ENCODE data around the gene DGKI. TPM values are rescaled to one million over a fixed set of nuclear protein-coding genes. Genes with fewer than 3 reads are reported as not detected.
"Not testable (repeated sequence)": the region's sequence is repeated elsewhere in the genome, so short reads cannot be mapped to it uniquely, and the experiment has no call there.

The DGKI gene
- total and polyA plus RNA-seq, 2 donors, result 0.14 to 0.33 TPM

- DNase-seq (ENCODE audit: low read depth in 6 of 9, low spot score in 9 of 9), result no peak
- H3K9me3 ChIP-seq (ENCODE audit: control insufficient read depth in 2 of 2, insufficient read depth in 1 of 2, low read length in 1 of 2), result no peaks in the 10 kb centered on the region
- H3K27ac ChIP-seq (ENCODE audit: low read depth in 1 of 2, low read length in 1 of 2), result no peak overlapping the region
- WGBS, result 88% methylated on average over 5 of the region's 5 CpGs
- no peak overlapping the region for H3K4me3 ChIP-seq (ENCODE audit: low read length in 2 of 2)
- no peaks in the 10 kb centered on the region for H3K27me3 ChIP-seq (ENCODE audit: control insufficient read depth in 2 of 2, insufficient read depth in 1 of 2, low read length in 1 of 2)
- no peaks in the 10 kb centered on the region for H3K36me3 ChIP-seq (ENCODE audit: control insufficient read depth in 2 of 2, insufficient read depth in 2 of 2, low read length in 1 of 2)
- no peaks in the 10 kb centered on the region for H3K4me1 ChIP-seq (ENCODE audit: control insufficient read depth in 2 of 2, insufficient read depth in 2 of 2, low read length in 2 of 2)
Observed at GRCh38 chr7:137462847-137463246, 383.9 kb downstream of the DGKI start.

- no peaks in the 10 kb centered on the region for H3K4me1 ChIP-seq (ENCODE audit: control insufficient read depth in 2 of 2, insufficient read depth in 2 of 2, low read length in 2 of 2)
- no peaks in the 10 kb centered on the region for H3K9me3 ChIP-seq (ENCODE audit: control insufficient read depth in 2 of 2, insufficient read depth in 1 of 2, low read length in 1 of 2)
- no peaks in the 10 kb centered on the region for H3K36me3 ChIP-seq (ENCODE audit: control insufficient read depth in 2 of 2, insufficient read depth in 2 of 2, low read length in 1 of 2)
- WGBS, result 80% methylated on average over 4 of the region's 4 CpGs
- no peak overlapping the region for H3K4me3 ChIP-seq (ENCODE audit: low read length in 2 of 2)
- no peak overlapping the region for H3K27ac ChIP-seq (ENCODE audit: low read depth in 1 of 2, low read length in 1 of 2)
- no peaks in the 10 kb centered on the region for H3K27me3 ChIP-seq (ENCODE audit: control insufficient read depth in 2 of 2, insufficient read depth in 1 of 2, low read length in 1 of 2)
- no peak for DNase-seq (ENCODE audit: low read depth in 6 of 9, low spot score in 9 of 9)
Observed at GRCh38 chr7:137462074-137462715, 384.6 kb downstream of the DGKI start.

- H3K4me3 ChIP-seq (ENCODE audit: low read length in 2 of 2), result no peak overlapping the region
- WGBS, result 93% methylated on average over 2 of the region's 2 CpGs
- no peak overlapping the region for H3K27ac ChIP-seq (ENCODE audit: low read depth in 1 of 2, low read length in 1 of 2)
Observed at GRCh38 chr7:137458399-137458798, 388.4 kb downstream of the DGKI start.

GRCh38 chr7:137454767-137455166 is 392.0 kb downstream of the DGKI start:
- no peaks in the 10 kb centered on the region for H3K36me3 ChIP-seq (ENCODE audit: control insufficient read depth in 2 of 2, insufficient read depth in 2 of 2, low read length in 1 of 2)
- H3K27ac ChIP-seq (ENCODE audit: low read depth in 1 of 2, low read length in 1 of 2), result no peak overlapping the region
- no peaks in the 10 kb centered on the region for H3K4me1 ChIP-seq (ENCODE audit: control insufficient read depth in 2 of 2, insufficient read depth in 2 of 2, low read length in 2 of 2)
- H3K9me3 ChIP-seq (ENCODE audit: control insufficient read depth in 2 of 2, insufficient read depth in 1 of 2, low read length in 1 of 2), result no peaks in the 10 kb centered on the region
- no peaks in the 10 kb centered on the region for H3K27me3 ChIP-seq (ENCODE audit: control insufficient read depth in 2 of 2, insufficient read depth in 1 of 2, low read length in 1 of 2)
- H3K4me3 ChIP-seq (ENCODE audit: low read length in 2 of 2), result no peak overlapping the region
- DNase-seq (ENCODE audit: low read depth in 6 of 9, low spot score in 9 of 9), result no peak
- 57% methylated on average over 6 of the region's 6 CpGs for WGBS

More at GRCh38 chr7:137458399-137458798, 388.4 kb downstream of the DGKI start:
- Histone ChIP-seq H3K4me1 (ENCODE audit: control insufficient read depth in 2 of 2, insufficient read depth in 2 of 2, low read length in 2 of 2) (no peaks in the 10 kb centered on the region), H3K27me3 (ENCODE audit: control insufficient read depth in 2 of 2, insufficient read depth in 1 of 2, low read length in 1 of 2) (no peaks in the 10 kb centered on the region), H3K36me3 (ENCODE audit: control insufficient read depth in 2 of 2, insufficient read depth in 2 of 2, low read length in 1 of 2) (no peaks in the 10 kb centered on the region), H3K9me3 (ENCODE audit: control insufficient read depth in 2 of 2, insufficient read depth in 1 of 2, low read length in 1 of 2) (no peaks in the 10 kb centered on the region)
- no peak for DNase-seq (ENCODE audit: low read depth in 6 of 9, low spot score in 9 of 9)

- Histone ChIP-seq H3K4me1 (ENCODE audit: control insufficient read depth in 2 of 2, insufficient read depth in 2 of 2, low read length in 2 of 2) (no peaks in the 10 kb centered on the region), H3K27me3 (ENCODE audit: control insufficient read depth in 2 of 2, insufficient read depth in 1 of 2, low read length in 1 of 2) (no peaks in the 10 kb centered on the region), H3K36me3 (ENCODE audit: control insufficient read depth in 2 of 2, insufficient read depth in 2 of 2, low read length in 1 of 2) (no peaks in the 10 kb centered on the region), H3K4me3 (ENCODE audit: low read length in 2 of 2) (no peak overlapping the region), H3K27ac (ENCODE audit: low read depth in 1 of 2, low read length in 1 of 2) (no peak overlapping the region), H3K9me3 (ENCODE audit: control insufficient read depth in 2 of 2, insufficient read depth in 1 of 2, low read length in 1 of 2) (no peaks in the 10 kb centered on the region)
- WGBS, result 5% methylated on average over 5 of the region's 5 CpGs
- peak in 5 of 9 donors; percentile 6 to 37 (median 11) for DNase-seq (ENCODE audit: low read depth in 6 of 9, low spot score in 9 of 9)
Observed at GRCh38 chr7:137454246-137454724, 392.5 kb downstream of the DGKI start.

GRCh38 chr7:137453356-137453755 is 393.4 kb downstream of the DGKI start:
- no peak for DNase-seq (ENCODE audit: low read depth in 6 of 9, low spot score in 9 of 9)
- no peaks in the 10 kb centered on the region for H3K27me3 ChIP-seq (ENCODE audit: control insufficient read depth in 2 of 2, insufficient read depth in 1 of 2, low read length in 1 of 2)
- no peaks in the 10 kb centered on the region for H3K4me1 ChIP-seq (ENCODE audit: control insufficient read depth in 2 of 2, insufficient read depth in 2 of 2, low read length in 2 of 2)
- no peaks in the 10 kb centered on the region for H3K9me3 ChIP-seq (ENCODE audit: control insufficient read depth in 2 of 2, insufficient read depth in 1 of 2, low read length in 1 of 2)
- H3K4me3 ChIP-seq (ENCODE audit: low read length in 2 of 2), result no peak overlapping the region
- no peaks in the 10 kb centered on the region for H3K36me3 ChIP-seq (ENCODE audit: control insufficient read depth in 2 of 2, insufficient read depth in 2 of 2, low read length in 1 of 2)
- H3K27ac ChIP-seq (ENCODE audit: low read depth in 1 of 2, low read length in 1 of 2), result no peak overlapping the region
- WGBS, result 91% methylated on average over 2 of the region's 2 CpGs

GRCh38 chr7:137449016-137449415 is 397.8 kb downstream of the DGKI start:
- no peaks in the 10 kb centered on the region for H3K36me3 ChIP-seq (ENCODE audit: control insufficient read depth in 2 of 2, insufficient read depth in 2 of 2, low read length in 1 of 2)
- WGBS, result 88% methylated on average over 4 of the region's 4 CpGs
- DNase-seq (ENCODE audit: low read depth in 6 of 9, low spot score in 9 of 9), result no peak
- no peaks in the 10 kb centered on the region for H3K4me1 ChIP-seq (ENCODE audit: control insufficient read depth in 2 of 2, insufficient read depth in 2 of 2, low read length in 2 of 2)
- no peak overlapping the region for H3K27ac ChIP-seq (ENCODE audit: low read depth in 1 of 2, low read length in 1 of 2)
- H3K4me3 ChIP-seq (ENCODE audit: low read length in 2 of 2), result no peak overlapping the region
- no peaks in the 10 kb centered on the region for H3K27me3 ChIP-seq (ENCODE audit: control insufficient read depth in 2 of 2, insufficient read depth in 1 of 2, low read length in 1 of 2)
- H3K9me3 ChIP-seq (ENCODE audit: control insufficient read depth in 2 of 2, insufficient read depth in 1 of 2, low read length in 1 of 2), result no peaks in the 10 kb centered on the region

GRCh38 chr7:137448572-137448971 is 398.2 kb downstream of the DGKI start:
- H3K9me3 ChIP-seq (ENCODE audit: control insufficient read depth in 2 of 2, insufficient read depth in 1 of 2, low read length in 1 of 2); DNase-seq (ENCODE audit: low read depth in 6 of 9, low spot score in 9 of 9); H3K4me1 ChIP-seq (ENCODE audit: control insufficient read depth in 2 of 2, insufficient read depth in 2 of 2, low read length in 2 of 2); H3K36me3 ChIP-seq (ENCODE audit: control insufficient read depth in 2 of 2, insufficient read depth in 2 of 2, low read length in 1 of 2); H3K27me3 ChIP-seq (ENCODE audit: control insufficient read depth in 2 of 2, insufficient read depth in 1 of 2, low read length in 1 of 2); H3K27ac ChIP-seq (ENCODE audit: low read depth in 1 of 2, low read length in 1 of 2); H3K4me3 ChIP-seq (ENCODE audit: low read length in 2 of 2): not testable (repeated sequence)
- 98% methylated on average over 1 of the region's 1 CpG for WGBS

- Histone ChIP-seq H3K4me3 (ENCODE audit: low read length in 2 of 2) (no peak overlapping the region), H3K27ac (ENCODE audit: low read depth in 1 of 2, low read length in 1 of 2) (no peak overlapping the region), H3K4me1 (ENCODE audit: control insufficient read depth in 2 of 2, insufficient read depth in 2 of 2, low read length in 2 of 2) (no peaks in the 10 kb centered on the region), H3K27me3 (ENCODE audit: control insufficient read depth in 2 of 2, insufficient read depth in 1 of 2, low read length in 1 of 2) (no peaks in the 10 kb centered on the region), H3K9me3 (ENCODE audit: control insufficient read depth in 2 of 2, insufficient read depth in 1 of 2, low read length in 1 of 2) (no peaks in the 10 kb centered on the region), H3K36me3 (ENCODE audit: control insufficient read depth in 2 of 2, insufficient read depth in 2 of 2, low read length in 1 of 2) (no peaks in the 10 kb centered on the region)
- 92% methylated on average over 3 of the region's 3 CpGs for WGBS
- DNase-seq (ENCODE audit: low read depth in 6 of 9, low spot score in 9 of 9), result no peak
Observed at GRCh38 chr7:137446025-137446424, 400.7 kb downstream of the DGKI start.
